Measurements from ENCODE around the gene GPR3. TPM values are rescaled to one million over a fixed set of nuclear protein-coding genes. Genes with fewer than 3 reads are reported as not detected.

GPR3 gene
- total RNA-seq, 4 donors from 2014 or later = not detected

- no peaks in the 10 kb centered on the region for H3K9me3 ChIP-seq
- peaks cover 0 to 11% (median 2%) of the 10 kb centered on the region in 4 donors for H3K4me1 ChIP-seq
- peak overlapping the region in 1 of 4 donors; percentile 69 for H3K27ac ChIP-seq
- peaks cover 0 to 5% (median 0%) of the 10 kb centered on the region in 3 donors for H3K36me3 ChIP-seq
- H3K4me3 ChIP-seq = no peak overlapping the region
- no peaks in the 10 kb centered on the region for H3K27me3 ChIP-seq
- no peak for DNase-seq
- TF ChIP-seq POLR2A (IDR thresholded peaks at IDR 0.05) = no peak
- TF ChIP-seq CTCF (IDR thresholded peaks at IDR 0.05) = no peak
Measured at GRCh38 chr1:27444632-27445031, 52.2 kb downstream of the GPR3 start.

Other genes starting within 250 kb of the GPR3 start
- 10 to 100 TPM in 3 of 4 donors, 1 to 10 TPM in 1; 5.8 to 68.3 (median 48.2) TPM for gene SLC9A1, start 237.5 kb upstream of the GPR3 start, total RNA-seq
- gene WDTC1, start 158.0 kb upstream of the GPR3 start, total RNA-seq = 10 to 100 TPM; 30.5 to 53.3 (median 40.7) TPM
- gene TMEM222, start 70.5 kb upstream of the GPR3 start, total RNA-seq = 10 to 100 TPM in 3 of 4 donors, 1 to 10 TPM in 1; 9.9 to 30.8 (median 25.4) TPM
- 10 to 100 TPM in 1 of 4 donors, 1 to 10 TPM in 3; 9.0 to 37.1 (median 9.5) TPM for gene SYTL1, start 50.6 kb upstream of the GPR3 start, total RNA-seq
- 100 to 1,000 TPM in 1 of 4 donors, 10 to 100 TPM in 2, 1 to 10 TPM in 1; 6.3 to 124 (median 34.1) TPM for gene MAP3K6, start 25.7 kb upstream of the GPR3 start, total RNA-seq
- not detected for gene FCN3, start 17.8 kb upstream of the GPR3 start, total RNA-seq
- gene CD164L2, start 9.3 kb upstream of the GPR3 start, total RNA-seq = not detected
- 10 to 100 TPM; 52.5 to 74.5 (median 57.5) TPM for gene WASF2, start 97.5 kb downstream of the GPR3 start, total RNA-seq
- gene AHDC1, start 211.5 kb downstream of the GPR3 start, total RNA-seq = 10 to 100 TPM in 3 of 4 donors, 1 to 10 TPM in 1; 7.0 to 21.5 (median 12.0) TPM
- gene FGR, start 242.6 kb downstream of the GPR3 start, total RNA-seq = 10 to 100 TPM in 1 of 4 donors, 1 to 10 TPM in 3; 1.1 to 38.8 (median 4.7) TPM

All from Peyer's patch (tissue), 4 donors.